ENCODE measurements around the gene CCR5.

GRCh38 chr3:46349484-46350261 is 21.1 kb upstream of the CCR5 start:
- TF ChIP-seq POLR2A (IDR thresholded peaks at IDR 0.05) = no peak
- no peak for TF ChIP-seq POLR2AphosphoS5 (IDR thresholded peaks at IDR 0.05)
